GM12864 (cell line): ENCODE measurements around the gene FBXL16.

Experiments used
- DNase-seq: peaks from one replicate; pipeline ENCODE4 v3.0.0-alpha.2; 2011; ENCODE audit warnings: low read depth
- H3K4me3 ChIP-seq: 2 replicates; pipeline ENCODE4 v1.5.1; 2011; ENCODE audit warnings: mild to moderate bottlenecking, low read depth, low read length, control low read depth
- CTCF ChIP-seq: IDR thresholded peaks from 2 replicates; pipeline ENCODE4 v1.5.1; 2011; ENCODE audit warnings: low read depth, mild to moderate bottlenecking, moderate library complexity, low read length, control low read depth, inconsistent platforms; ENCODE audit errors: missing control alignments

FBXL16 gene

DNA sequence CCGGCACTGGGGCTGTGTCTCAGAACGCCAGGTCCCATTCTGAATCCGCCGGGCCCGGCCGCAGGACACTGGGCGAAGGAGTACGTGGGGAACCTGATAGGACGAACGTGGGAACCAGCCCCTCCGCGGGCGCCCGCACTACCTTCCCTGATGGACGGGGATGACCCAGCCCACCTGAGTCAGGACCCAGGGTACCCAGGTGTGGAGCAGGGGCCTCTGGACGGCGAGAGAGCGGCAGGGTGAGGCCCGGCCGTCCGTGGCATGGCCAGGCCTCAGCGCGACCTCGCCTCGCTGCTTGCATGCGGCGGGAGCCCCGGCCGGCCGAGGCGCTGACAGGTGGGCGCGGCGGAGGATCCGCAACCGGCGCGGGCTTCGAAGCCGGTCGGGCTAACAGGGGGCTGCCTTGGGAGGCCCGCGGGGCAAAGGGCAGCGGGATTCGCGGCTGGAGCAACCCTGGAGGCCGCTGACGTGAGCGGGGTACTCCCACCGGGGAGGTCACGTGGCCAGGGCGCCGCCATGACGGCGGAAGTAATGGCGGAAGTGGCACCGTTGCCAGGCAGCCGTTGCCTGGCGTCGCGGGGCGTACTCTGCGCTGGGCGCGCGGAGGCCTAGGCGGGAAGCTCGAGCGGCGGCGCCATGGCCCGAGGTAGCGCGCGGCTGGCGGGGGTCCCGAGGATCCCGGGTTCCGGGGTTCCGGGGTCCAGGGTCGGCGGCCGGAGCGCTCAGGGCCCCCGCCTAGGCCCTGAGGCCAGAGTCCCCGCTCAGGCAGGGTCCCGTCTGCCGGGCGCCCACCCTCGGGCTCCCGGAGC lies 56.6 kb downstream of the FBXL16 start, which contains the start of gene WDR90:
Gene WDR90 (plus strand): TSS at position 585 of the 809 bp plus-strand sequence. CDS start 52 bp downstream, at position 637.
- peak within 1 kb of the TSS; percentile 86 for H3K4me3 ChIP-seq
- peak; percentile 69 for DNase-seq

DNA sequence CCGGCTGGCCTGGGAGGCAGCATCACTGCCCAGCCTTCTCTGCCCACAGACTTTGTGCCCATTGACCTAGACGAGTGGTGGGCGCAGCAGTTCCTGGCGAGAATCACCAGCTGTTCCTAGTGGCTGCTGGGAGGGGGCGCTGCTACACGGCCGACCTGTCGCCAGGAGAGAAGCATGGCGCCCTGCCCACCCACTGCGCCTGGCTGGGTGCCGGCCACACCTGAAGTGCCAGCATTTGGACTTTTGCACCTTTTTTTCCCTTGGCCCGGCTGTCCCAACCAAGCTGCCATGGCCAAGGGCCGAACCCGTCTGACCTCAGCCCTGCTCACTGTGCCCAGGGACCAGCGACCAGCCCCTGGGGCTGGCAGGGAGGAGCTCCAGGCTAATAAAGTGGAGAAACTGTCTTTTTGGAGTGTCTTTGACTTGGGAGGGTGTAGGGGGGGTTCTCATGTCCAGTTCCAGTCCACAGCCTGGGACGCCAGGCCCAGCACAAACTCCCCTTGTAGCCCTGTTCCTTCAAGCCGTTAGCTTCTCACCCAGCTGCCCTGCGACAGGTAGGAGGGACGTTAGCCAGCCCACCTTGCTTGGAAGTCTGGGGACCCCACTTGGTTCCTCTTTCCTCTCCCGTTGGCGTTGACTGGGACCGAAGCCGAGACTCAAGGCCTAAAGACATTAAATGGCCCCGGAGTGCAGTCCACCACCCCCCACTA lies 57.4 kb downstream of the FBXL16 start:
- peak; percentile 75 for TF ChIP-seq CTCF
- DNase-seq = no peak
- H3K4me3 ChIP-seq = peak overlapping the region; percentile 86

More for the DNA sequence above, 56.6 kb downstream of the FBXL16 start, which contains the start of gene WDR90:
- no peak for TF ChIP-seq CTCF

GRCh38 chr16:647173-647902 lies 58.3 kb downstream of the FBXL16 start:
- peak overlapping the region; percentile 86 for H3K4me3 ChIP-seq
- DNase-seq = no peak
- TF ChIP-seq CTCF = no peak

DNA sequence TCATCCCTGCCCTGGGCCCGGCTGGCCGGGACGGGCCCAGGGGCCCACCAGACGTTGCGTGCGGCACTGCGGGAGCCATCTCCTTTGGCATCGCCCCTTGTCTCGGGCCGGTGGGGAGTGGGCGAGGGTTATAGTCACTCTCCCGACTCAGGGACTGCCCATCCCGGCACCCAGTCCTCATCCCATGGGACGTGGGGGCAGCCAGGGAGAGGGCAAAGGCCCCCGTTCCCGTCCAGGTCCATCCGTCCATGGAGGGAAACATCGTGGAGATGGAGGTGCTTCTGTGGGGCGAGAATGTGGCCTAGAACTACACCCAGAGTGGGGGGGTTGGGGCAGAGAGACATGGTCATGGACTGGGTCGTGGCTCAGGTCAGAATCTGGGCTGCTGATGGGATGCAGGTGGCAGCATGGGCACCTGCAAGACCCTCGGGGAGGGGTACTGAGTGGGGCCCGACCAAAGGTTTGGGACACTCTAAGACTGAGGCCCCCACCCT lies 58.9 kb downstream of the FBXL16 start:
- TF ChIP-seq CTCF = no peak
- no peak overlapping the region for H3K4me3 ChIP-seq
- DNase-seq = no peak

- DNase-seq = no peak
- no peak overlapping the region for H3K4me3 ChIP-seq
- TF ChIP-seq CTCF = no peak
Measured at GRCh38 chr16:645852-646678, 59.5 kb downstream of the FBXL16 start.

DNA sequence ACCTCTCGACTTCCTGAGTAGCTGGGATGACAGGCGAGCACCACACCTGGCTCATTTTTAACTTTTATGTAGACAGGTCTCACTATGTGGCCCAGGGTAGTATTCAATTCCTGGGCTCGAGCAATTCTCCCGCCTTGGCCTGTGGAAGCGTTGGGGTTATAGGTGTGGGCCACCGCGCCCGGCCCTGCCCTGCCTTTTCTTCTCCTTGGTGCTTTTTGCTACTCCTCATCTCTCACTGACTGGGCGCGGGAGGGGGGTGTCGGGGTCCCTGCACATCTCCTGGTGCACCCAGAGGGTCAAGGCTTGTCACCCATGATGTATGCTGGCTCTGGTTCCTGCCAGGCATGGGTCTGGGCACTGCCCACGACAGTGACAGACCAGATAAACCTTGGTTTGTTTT lies 61.0 kb downstream of the FBXL16 start:
- no peak overlapping the region for H3K4me3 ChIP-seq
- no peak for TF ChIP-seq CTCF
- DNase-seq = no peak
